ACC112 (cell line): ENCODE results near the gene ARHGEF1.

Source experiments
- H2AFZ ChIP-seq: fragments of 200-600 bp; sonication (generic); one replicate; pipeline ENCODE4 v1.6.0; 2017; ENCODE audit warnings: antibody characterized with exemption, low read length; ENCODE audit not compliant: unreplicated experiment
- H3K27ac ChIP-seq: fragments of 200-600 bp; sonication (generic); 2 replicates; pipeline ENCODE4 v1.5.1; 2014; ENCODE audit warnings: low read depth, mild to moderate bottlenecking, antibody characterized with exemption, low read length, moderate library complexity
- H3K27me3 ChIP-seq: fragments of 200-600 bp; sonication (generic); 2 replicates; pipeline ENCODE4 v1.6.1; 2014; ENCODE audit warnings: mild to moderate bottlenecking, antibody characterized with exemption, low read length, moderate library complexity, mixed read lengths; ENCODE audit not compliant: insufficient read depth
- H3K36me3 ChIP-seq: fragments of 200-600 bp; sonication (generic); 2 replicates; pipeline ENCODE4 v1.6.1; 2016; ENCODE audit warnings: mild to moderate bottlenecking, antibody characterized with exemption, low read length, moderate library complexity, mixed read lengths; ENCODE audit not compliant: insufficient read depth
- H3K4me1 ChIP-seq: fragments of 200-600 bp; sonication (generic); one replicate; pipeline ENCODE4 v1.6.1; 2016; ENCODE audit warnings: low read length, mixed read lengths; ENCODE audit not compliant: insufficient read depth, unreplicated experiment, control insufficient read depth
- H3K4me3 ChIP-seq: fragments of 200-600 bp; sonication (generic); 2 replicates; pipeline ENCODE4 v1.5.1; 2014; ENCODE audit warnings: mild to moderate bottlenecking, low read depth, low read length
- H3K79me2 ChIP-seq: fragments of 200-600 bp; sonication (generic); one replicate; pipeline ENCODE4 v1.6.0; 2016; ENCODE audit warnings: low read length; ENCODE audit not compliant: control insufficient read depth, unreplicated experiment, insufficient read depth

Gene ARHGEF1

DNA sequence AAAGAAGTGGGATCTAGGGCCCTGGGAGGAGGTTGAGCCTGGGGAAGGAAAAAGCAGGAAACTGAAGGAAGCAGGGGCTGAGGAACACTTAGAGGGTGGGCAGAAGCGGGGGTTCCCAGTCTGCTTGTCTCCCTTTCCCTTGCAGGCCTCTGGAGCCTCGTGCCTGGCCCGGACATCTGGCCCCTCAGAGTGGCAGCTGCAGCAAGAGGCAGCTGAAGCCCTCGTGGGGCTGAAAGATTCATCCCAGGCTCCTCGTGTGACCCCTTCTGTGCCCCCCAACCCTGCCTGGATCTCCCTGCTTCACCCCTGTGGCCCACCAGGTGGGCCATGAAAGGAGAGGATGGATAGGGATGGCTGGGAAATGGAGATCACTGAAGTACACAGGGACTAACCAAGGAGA, 32.6 kb upstream of the ARHGEF1 start:
- Histone ChIP-seq H2AFZ (no peak overlapping the region), H3K4me1 (no peaks in the 10 kb centered on the region), H3K79me2 (no peaks in the 10 kb centered on the region), H3K27me3 (peaks cover 45% of the 10 kb centered on the region), H3K27ac (no peak overlapping the region), H3K4me3 (no peak overlapping the region), H3K36me3 (no peaks in the 10 kb centered on the region)

DNA sequence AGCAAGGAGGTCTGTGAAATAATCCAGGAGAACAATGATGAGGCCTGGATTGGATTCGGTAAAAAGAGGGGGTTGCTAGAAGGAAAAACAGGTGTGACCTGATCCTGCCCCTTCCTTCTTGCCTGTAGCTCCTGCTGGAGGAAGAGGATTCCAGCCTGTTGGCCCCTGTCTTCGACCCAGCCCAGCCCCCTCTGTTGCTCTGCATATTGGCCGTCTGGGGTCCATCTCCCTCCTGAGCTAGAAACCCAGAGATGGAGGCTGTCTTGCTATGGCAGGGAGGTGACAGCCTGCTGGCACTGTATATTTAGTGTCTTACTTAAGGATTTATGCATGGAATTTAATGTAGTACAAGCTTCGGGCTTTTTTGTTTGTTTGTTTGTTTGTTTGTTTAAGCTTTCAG, 31.5 kb upstream of the ARHGEF1 start:
- peaks cover 45% of the 10 kb centered on the region for H3K27me3 ChIP-seq
- no peak overlapping the region for H2AFZ ChIP-seq
- H3K36me3 ChIP-seq = no peaks in the 10 kb centered on the region
- H3K27ac ChIP-seq = no peak overlapping the region
- no peaks in the 10 kb centered on the region for H3K4me1 ChIP-seq
- no peaks in the 10 kb centered on the region for H3K79me2 ChIP-seq
- H3K4me3 ChIP-seq = no peak overlapping the region

DNA sequence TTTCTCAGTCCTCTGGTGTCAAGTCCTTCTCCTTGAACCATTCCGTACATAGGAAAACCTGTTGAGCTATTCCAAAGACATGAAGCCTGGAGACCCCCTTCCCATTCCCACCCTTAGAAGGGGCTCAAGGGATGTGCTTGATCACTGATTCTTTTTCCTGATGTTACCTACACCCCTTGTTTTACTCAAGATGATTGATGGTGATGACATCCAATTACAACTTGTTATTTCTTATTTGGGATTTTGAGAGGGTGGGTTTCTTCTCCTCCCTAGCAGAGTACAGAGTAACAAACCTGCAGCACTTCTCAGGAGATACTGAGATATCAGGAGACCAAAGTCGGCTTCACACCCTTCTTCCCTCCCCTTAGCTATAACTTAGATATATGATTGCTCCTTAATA, 29.6 kb upstream of the ARHGEF1 start:
- no peaks in the 10 kb centered on the region for H3K79me2 ChIP-seq
- peaks cover 45% of the 10 kb centered on the region for H3K27me3 ChIP-seq

DNA sequence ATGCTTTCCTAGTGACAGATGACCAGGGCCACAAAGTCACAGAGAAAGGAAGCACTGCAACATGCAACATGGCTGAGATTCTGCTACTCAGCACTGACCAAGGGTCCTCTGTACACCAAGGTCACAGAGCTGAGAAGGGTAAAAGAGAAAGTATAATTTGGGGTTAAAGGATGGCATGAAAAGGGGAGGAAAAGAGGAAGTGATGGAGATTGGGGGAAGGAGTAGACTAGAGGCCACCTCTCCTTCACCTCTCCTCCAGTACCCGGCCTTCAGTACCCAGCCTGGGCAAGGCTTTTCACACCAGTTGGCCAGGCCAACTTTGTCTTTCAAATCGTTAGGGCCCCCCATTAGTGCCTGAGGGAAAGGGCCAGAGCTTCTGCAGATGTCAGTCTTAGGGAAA, 29.2 kb upstream of the ARHGEF1 start:
- no peak overlapping the region for H3K4me3 ChIP-seq
- no peaks in the 10 kb centered on the region for H3K36me3 ChIP-seq
- no peak overlapping the region for H2AFZ ChIP-seq
- no peaks in the 10 kb centered on the region for H3K79me2 ChIP-seq
- peaks cover 45% of the 10 kb centered on the region for H3K27me3 ChIP-seq
- H3K27ac ChIP-seq = no peak overlapping the region
- no peaks in the 10 kb centered on the region for H3K4me1 ChIP-seq

More for the DNA sequence above, 29.6 kb upstream of the ARHGEF1 start:
- no peak overlapping the region for H3K4me3 ChIP-seq
- H3K27ac ChIP-seq = no peak overlapping the region
- H2AFZ ChIP-seq = no peak overlapping the region
- H3K36me3 ChIP-seq = no peaks in the 10 kb centered on the region
- H3K4me1 ChIP-seq = no peaks in the 10 kb centered on the region

DNA sequence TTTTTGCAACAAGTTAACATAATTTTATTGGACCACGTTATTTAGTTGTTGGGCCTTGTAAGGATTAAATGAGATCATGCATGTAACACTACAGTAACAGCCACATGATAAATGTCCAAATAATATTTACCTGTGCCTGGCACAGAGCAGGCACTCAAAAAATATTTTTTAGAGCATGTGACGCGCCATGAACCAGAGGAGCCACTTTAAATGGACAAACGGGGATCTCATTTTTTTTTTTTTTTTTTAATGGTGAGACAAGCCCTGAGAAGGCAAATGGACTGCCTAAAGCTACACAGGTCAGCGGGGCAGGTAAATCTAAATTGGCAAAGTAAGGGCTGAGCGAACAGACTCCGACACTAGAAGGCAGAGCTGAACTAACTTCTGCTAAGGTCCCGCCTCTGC, 23.8 kb upstream of the ARHGEF1 start:
- Histone ChIP-seq H3K27me3 (peaks cover 9% of the 10 kb centered on the region; the same call in 1 of the 2 replicates), H3K4me3 (peak overlapping the region; percentile 99), H2AFZ (peak overlapping the region; percentile 46), H3K79me2 (peaks cover 40% of the 10 kb centered on the region), H3K36me3 (peaks cover 24% of the 10 kb centered on the region), H3K27ac (no peak overlapping the region), H3K4me1 (peaks cover 12% of the 10 kb centered on the region)

DNA sequence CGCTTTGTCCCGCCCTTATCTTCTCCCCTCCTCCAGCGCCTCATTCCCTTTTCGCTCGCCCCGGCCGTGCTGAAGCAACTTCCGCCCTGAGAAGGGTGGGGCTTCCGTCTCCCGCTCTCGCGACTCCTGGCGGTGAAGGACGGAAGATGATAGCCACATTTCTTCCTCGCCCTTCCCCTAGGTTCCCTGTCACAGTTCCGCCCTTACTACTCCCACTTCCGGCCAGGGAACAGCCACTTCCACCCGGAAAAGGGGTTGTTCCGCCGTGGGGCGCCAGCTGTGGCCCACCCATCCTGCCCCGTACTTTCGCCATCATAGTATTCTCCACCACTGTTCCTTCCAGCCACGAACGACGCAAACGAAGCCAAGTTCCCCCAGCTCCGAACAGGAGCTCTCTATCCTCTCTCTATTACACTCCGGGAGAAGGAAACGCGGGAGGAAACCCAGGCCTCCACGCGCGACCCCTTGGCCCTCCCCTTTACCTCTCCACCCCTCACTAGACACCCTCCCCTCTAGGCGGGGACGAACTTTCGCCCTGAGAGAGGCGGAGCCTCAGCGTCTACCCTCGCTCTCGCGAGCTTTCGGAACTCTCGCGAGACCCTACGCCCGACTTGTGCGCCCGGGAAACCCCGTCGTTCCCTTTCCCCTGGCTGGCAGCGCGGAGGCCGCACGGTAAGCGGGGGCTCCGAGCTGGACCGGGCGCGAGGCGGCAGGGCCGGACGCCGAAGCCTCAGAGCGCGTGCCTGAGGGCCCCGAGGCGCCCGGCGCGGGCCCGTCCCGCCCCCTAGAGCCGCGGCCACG, 23.2 kb upstream of the ARHGEF1 start, which contains the start of gene RPS19:
TSS of gene RPS19 (plus strand) at position 638 of the 801 bp plus-strand sequence. CDS start 520 bp downstream, outside the sequence.
- Histone ChIP-seq H3K79me2 (peaks cover 46% of the 10 kb centered on the region), H3K36me3 (peaks cover 30% of the 10 kb centered on the region), H3K4me1 (peaks cover 12% of the 10 kb centered on the region), H3K27me3 (0 out of 2 replicates have a peak, but pooled peaks cover 3% of the 10 kb centered on the region), H2AFZ (peak within 1 kb of the TSS; percentile 55), H3K4me3 (peak within 1 kb of the TSS; percentile 99), H3K27ac (peak within 1 kb of the TSS; percentile 81)

DNA sequence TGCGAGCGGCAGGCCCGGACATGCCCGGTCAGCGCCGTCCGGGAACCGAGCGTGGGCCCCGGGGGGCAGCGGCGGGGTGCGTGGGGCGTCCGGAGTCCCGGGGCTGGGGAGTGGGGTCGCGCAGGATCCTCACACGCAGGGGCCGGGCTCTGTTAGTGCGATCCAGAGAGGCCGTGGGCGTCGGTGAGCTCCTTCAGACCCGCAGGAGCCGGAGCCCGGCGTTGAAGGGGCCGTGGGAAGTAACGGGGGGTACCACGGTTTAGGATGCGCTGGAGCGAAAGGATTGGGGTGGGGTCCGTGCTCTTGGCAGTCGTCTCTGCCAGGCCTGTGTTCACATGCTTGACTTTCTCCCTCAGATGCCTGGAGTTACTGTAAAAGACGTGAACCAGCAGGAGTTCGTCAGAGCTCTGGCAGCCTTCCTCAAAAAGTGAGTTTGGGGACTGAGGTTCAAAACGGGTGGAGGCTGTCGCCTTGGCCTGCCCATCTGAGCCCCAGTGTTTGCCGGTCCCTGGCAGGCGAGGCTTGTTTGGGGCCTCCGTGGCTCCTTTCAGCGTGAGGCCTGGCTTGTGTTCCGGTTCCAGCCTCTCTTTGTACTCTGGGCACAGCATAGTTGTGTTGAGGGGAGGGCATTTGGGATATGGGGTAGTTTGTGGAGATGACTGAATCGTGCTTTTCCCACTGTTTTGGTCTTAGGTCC, 22.4 kb upstream of the ARHGEF1 start:
- Histone ChIP-seq H3K4me3 (peak overlapping the region; percentile 99), H3K27me3 (no peaks in the 10 kb centered on the region), H3K4me1 (peaks cover 12% of the 10 kb centered on the region), H2AFZ (peak overlapping the region; percentile 25), H3K79me2 (peaks cover 52% of the 10 kb centered on the region), H3K27ac (peak overlapping the region; percentile 81), H3K36me3 (peaks cover 31% of the 10 kb centered on the region)

DNA sequence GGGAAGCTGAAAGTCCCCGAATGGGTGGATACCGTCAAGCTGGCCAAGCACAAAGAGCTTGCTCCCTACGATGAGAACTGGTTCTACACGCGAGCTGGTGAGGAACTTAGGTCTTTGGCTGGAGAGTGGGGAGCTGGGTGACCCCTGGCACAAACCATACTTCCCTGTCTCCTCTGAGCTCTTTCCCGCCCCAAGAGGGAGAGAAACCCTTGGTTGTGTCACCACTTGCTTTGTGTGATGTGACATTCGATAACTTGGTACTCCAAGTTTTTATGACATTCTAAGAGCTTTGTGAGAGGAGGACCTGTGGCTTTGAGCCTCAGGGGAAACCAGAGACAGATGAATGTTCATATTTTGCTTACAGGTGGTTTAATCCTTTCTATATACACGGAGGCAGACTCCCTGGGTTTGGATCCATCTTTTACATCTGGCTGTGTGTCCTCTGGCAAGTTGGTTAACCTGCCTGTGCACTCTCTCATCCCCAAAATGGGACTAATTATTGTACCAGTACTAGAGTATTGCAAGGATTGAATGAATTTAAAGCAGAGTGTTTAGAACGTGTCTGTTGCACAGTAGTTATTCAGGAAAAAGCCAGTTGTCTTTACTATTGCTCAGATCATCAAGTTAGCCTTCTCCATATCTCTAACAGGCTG, 21.7 kb upstream of the ARHGEF1 start:
- Histone ChIP-seq H3K36me3 (peaks cover 32% of the 10 kb centered on the region), H3K4me1 (peaks cover 12% of the 10 kb centered on the region), H3K27ac (peak overlapping the region; percentile 81), H3K27me3 (no peaks in the 10 kb centered on the region), H3K4me3 (peak overlapping the region; percentile 99), H2AFZ (no peak overlapping the region), H3K79me2 (peaks cover 54% of the 10 kb centered on the region)

DNA sequence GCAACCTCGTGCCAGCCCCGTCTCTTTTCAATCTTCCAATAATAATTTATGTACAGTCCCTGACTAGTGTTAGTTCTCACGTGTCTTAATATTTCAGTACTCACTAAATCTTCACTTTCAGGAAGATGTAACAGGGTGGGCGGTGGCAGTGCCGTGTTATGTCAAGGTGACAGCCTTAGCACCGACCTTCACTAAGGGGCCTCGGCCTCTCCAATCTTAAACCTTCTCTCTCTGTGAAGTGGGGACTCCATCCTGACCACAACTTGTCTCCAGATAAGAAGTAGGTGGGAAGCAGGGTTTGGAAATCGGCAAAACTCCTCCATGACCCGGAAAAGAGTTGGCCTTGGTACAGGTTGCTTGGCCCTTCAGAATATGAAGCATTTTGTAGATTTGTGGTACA, 21.1 kb upstream of the ARHGEF1 start:
- no peaks in the 10 kb centered on the region for H3K27me3 ChIP-seq
- H3K27ac ChIP-seq = no peak overlapping the region
- peaks cover 35% of the 10 kb centered on the region for H3K36me3 ChIP-seq
- no peak overlapping the region for H2AFZ ChIP-seq
- H3K4me1 ChIP-seq = peaks cover 12% of the 10 kb centered on the region
- peak overlapping the region; percentile 99 for H3K4me3 ChIP-seq
- peaks cover 57% of the 10 kb centered on the region for H3K79me2 ChIP-seq

DNA sequence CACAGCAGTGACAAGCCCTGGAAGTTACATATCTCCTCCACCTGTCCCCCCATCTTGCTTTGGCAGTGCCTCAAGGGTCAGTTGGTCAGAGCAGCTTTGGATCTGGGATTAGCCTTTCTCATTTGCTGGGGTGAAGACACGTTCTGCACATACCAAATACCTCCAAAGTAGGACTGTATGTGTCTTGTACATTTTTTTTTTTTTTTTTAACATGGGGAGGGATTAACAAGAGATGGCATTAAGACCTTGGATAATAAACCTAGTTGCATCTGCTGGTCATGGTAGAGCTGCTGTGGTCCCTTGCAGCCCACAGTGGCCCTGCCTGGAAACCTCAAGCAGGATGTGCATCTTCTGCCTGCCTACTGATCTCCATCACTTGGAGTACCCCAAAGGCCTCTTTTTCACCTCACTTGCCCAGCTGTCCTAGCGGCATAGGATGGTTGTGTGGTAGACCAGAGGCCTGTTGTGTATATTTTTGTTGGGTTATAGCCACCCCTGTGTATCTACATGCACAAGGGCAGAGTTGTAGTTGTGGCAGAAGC, 20.5 kb upstream of the ARHGEF1 start:
- peak overlapping the region; percentile 99 for H3K4me3 ChIP-seq
- peaks cover 35% of the 10 kb centered on the region for H3K36me3 ChIP-seq

More for the DNA sequence above, 20.5 kb upstream of the ARHGEF1 start:
- no peak overlapping the region for H2AFZ ChIP-seq
- peaks cover 12% of the 10 kb centered on the region for H3K4me1 ChIP-seq
- no peaks in the 10 kb centered on the region for H3K27me3 ChIP-seq
- no peak overlapping the region for H3K27ac ChIP-seq
- peaks cover 57% of the 10 kb centered on the region for H3K79me2 ChIP-seq
